Pancreas (tissue), 10 donors: ENCODE measurements around the gene SVOPL. TPM values are rescaled to one million over a fixed set of nuclear protein-coding genes. Genes with fewer than 3 reads are reported as not detected.

Experiments used
- ATAC-seq, 4 donors: fragments of 200-7000 bp; cut with Tn5 transposase; one replicate each; pipeline versions ENCODE4 v1.8.0 to v1.9.1; 2020; ENCODE audit warnings: mild to moderate bottlenecking in 4 of 4, moderate library complexity in 4 of 4
- DNase-seq, 6 donors: peaks; one replicate each; pipeline ENCODE4 v3.0.0-alpha.2; 2020
- FAIRE-seq: peaks from 2 replicates; lab custom pipeline; 2012; peaks lifted over from hg19 to GRCh38; lab: Jason Lieb, UNC
- H3K27ac ChIP-seq, 4 donors: fragments of 200-600 bp; sonication (generic); 1 replicate in 3 of 4; 2 replicates in 1 of 4; pipeline versions ENCODE4 v1.5.0 to v1.8.0; 2020
- H3K27me3 ChIP-seq, 4 donors: fragments of 200-600 bp; one replicate each; pipeline ENCODE4 v1.8.0; 2021
- H3K36me3 ChIP-seq, 3 donors: fragments of 200-600 bp; sonication (generic) in 1 of 3; one replicate each; pipeline versions ENCODE4 v1.5.0 to v1.8.0; 2020 to 2021
- H3K4me1 ChIP-seq, 3 donors: fragments of 200-600 bp; one replicate each; pipeline ENCODE4 v1.8.0; 2021
- H3K4me3 ChIP-seq, 4 donors: fragments of 200-600 bp; sonication (generic) in 2 of 4; one replicate each; pipeline versions ENCODE4 v1.5.0 to v1.8.0; 2020 to 2021
- H3K9me3 ChIP-seq, 4 donors: fragments of 200-600 bp; one replicate each; pipeline ENCODE4 v1.8.0; 2021
- WGBS, 2 donors: extraction: QIAGEN DNeasy Blood & Tissue Kit; methylation state at CpG; one replicate each; pipeline ENCODE4 v1.1.7; 2013; 5-methylcytosine and 5-hydroxymethylcytosine counted together
- intact Hi-C, 3 donors: fragments of 100-400 bp; cut with DNase I; formaldehyde crosslinking; loops; one replicate each; pipeline versions ENCODE4 v1.11.1 to v1.14.2; 2022
- polyA plus RNA-seq, 2 donors: library from polyadenylated mRNA; stranded (reverse); fragments of 200-250 nt; gene quantifications; one replicate each; pipeline ENCODE4 v1.2.3, GENCODE V29; 2013
- total RNA-seq, 6 donors: library from RNA; stranded (reverse); fragmentation: NEBNext Ultra II Directional in 4 of 6; extraction: Animal tissue kit (Norgen Biotek cat#: 25700) in 4 of 6; gene quantifications; one replicate each; pipeline versions ENCODE4 v1.2.1 to v1.2.4, GENCODE V29; 2021 to 2023
- TF ChIP-seq, protein P1 (sequence below), 4 donors: fragments of 200-600 bp; sonication (generic) in 3 of 4; IDR thresholded peaks; one replicate each; pipeline versions ENCODE4 v1.5.0 to v1.8.0; 2021; ENCODE audit warnings: antibody characterized with exemption in 4 of 4
- donor health status: healthy with polysubstance abuse.
- donor health status: DM: no; HTN: no; CAD: no; lungs with moderate emphysema.
- donor health status: DM: no; HTN: no; CAD: no.
- donor health status: control.
- donor health status: control.
- donor health status: Bipolar disorder and iron deficiency.
- donor health status: DM: yes; HTN: yes; CAD: no.
- donor health status: DM: no; HTN: no; CAD: no.
- donor health status: DM: no; HTN: no; CAD: no.
- donor health status: DM: yes; HTN: yes; CAD: no.

The SVOPL gene
- total and polyA plus RNA-seq, 8 donors: 0.09 to 0.91 (median 0.18) TPM; not detected in 1

DNA sequence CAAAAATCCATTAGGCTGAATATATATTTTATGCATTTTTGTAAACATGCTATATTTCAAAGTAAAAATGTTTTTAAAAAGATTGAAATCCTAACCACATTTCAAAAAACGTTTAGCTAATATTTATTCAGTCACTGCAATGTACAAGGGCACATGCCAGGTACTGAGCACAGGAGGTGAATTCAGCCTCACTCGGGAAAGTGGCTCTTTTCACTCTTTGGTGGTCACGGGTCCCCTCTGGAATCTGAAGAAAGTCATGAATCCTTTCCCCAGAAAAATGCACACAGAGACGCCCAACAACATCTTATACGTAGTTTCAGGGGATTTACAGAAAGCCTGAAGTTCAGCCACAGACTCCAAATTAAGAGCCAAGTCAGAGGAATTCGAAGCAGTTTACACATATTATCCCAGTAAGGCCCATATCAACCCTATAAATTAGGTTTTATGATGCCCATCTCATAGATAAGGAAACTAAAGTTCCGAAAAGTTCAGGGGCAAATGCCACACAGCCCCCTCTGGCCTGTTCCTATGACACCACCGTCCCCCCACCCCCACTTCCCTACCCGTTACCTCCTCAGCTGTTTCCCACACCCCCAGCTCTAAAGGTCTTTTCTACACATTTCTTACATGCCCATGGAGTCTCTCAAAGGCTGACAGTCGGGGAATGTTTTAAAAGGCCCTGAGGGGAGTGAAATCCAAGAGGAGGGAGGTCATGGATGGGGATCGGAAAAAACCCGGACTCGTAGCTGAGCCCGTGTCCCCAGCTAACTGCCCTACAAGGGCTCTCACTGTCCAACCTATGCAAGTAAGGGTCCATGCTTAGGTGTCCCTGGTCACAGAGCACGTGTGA, 9.6 kb upstream of the SVOPL start:
- Histone ChIP-seq H3K4me3 (no peak overlapping the region), H3K27ac (no peak overlapping the region), H3K36me3 (no peaks in the 10 kb centered on the region), H3K9me3 (no peaks in the 10 kb centered on the region), H3K4me1 (no peaks in the 10 kb centered on the region), H3K27me3 (no peaks in the 10 kb centered on the region)
- DNase-seq (no peak), FAIRE-seq (no peak), ATAC-seq (no peak)
- intact Hi-C loops: no loop called here
- 74 to 81% methylated on average over 15 of the region's 15 CpGs for WGBS, 2 donors
- TF ChIP-seq, protein P1, sequence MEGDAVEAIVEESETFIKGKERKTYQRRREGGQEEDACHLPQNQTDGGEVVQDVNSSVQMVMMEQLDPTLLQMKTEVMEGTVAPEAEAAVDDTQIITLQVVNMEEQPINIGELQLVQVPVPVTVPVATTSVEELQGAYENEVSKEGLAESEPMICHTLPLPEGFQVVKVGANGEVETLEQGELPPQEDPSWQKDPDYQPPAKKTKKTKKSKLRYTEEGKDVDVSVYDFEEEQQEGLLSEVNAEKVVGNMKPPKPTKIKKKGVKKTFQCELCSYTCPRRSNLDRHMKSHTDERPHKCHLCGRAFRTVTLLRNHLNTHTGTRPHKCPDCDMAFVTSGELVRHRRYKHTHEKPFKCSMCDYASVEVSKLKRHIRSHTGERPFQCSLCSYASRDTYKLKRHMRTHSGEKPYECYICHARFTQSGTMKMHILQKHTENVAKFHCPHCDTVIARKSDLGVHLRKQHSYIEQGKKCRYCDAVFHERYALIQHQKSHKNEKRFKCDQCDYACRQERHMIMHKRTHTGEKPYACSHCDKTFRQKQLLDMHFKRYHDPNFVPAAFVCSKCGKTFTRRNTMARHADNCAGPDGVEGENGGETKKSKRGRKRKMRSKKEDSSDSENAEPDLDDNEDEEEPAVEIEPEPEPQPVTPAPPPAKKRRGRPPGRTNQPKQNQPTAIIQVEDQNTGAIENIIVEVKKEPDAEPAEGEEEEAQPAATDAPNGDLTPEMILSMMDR (IDR thresholded peaks at IDR 0.05): no peak

DNA sequence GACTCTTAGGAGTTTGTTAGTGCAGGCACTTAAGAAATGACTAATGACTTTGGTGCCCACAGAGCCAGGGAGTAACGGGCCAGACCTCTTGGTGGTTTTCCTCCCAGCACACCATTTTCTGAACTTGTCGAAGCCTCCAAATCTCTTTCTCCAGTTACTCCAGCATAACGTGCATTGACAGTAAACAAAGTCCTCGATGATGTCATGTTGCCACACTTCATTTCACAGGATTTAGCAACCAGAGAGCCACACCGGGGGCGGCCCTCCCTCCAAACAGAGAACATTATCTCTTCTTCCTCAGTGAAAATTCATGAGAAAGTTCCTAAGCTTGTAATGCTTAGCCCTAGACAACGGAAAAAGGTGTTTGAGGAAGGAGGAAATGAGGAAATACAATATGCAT, 4.0 kb upstream of the SVOPL start:
- FAIRE-seq: no peak

DNA sequence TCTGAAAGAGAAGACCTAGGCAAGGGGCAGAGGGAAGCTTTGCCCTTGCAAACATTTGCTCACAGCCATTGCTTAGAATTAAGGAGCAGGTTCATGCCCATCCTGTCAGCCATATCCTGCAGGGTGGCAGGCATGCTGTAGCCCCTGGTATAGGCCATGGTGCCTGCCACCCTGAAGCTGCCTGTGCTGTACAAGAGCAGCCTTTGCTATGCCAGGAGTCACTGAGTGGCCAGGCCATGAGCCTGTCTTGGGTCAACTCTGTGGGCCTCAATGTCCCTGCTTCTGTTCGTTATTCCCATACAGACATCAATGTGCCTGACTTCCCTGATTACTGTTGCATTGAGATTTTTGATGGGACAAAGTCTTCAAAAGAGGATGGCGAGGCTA, 368 bp upstream of the SVOPL start:
- ATAC-seq: no peak
- Histone ChIP-seq H3K4me3 (no peak overlapping the region), H3K27ac (no peak overlapping the region), H3K27me3 (no peaks in the 10 kb centered on the region), H3K9me3 (no peaks in the 10 kb centered on the region), H3K36me3 (no peaks in the 10 kb centered on the region), H3K4me1 (no peaks in the 10 kb centered on the region)
- TF ChIP-seq, protein P1 (IDR thresholded peaks at IDR 0.05): no peak
- peak in 1 of 6 donors; percentile 30 for DNase-seq
- no peak for FAIRE-seq
- intact Hi-C loops: no loop called here
- WGBS, 2 donors: 89 to 92% methylated on average over 2 of the region's 2 CpGs

More for the DNA sequence above, 4.0 kb upstream of the SVOPL start:
- H3K27me3 ChIP-seq: no peaks in the 10 kb centered on the region
- TF ChIP-seq, protein P1 (IDR thresholded peaks at IDR 0.05): no peak
- ATAC-seq (no peak), DNase-seq (peak in 1 of 6 donors; percentile 13)
- H3K9me3 ChIP-seq: no peaks in the 10 kb centered on the region
- intact Hi-C loops: no loop called here
- H3K27ac ChIP-seq: no peak overlapping the region
- H3K4me3 ChIP-seq: no peak overlapping the region
- no peaks in the 10 kb centered on the region for H3K4me1 ChIP-seq
- H3K36me3 ChIP-seq: no peaks in the 10 kb centered on the region
- WGBS, 2 donors: 67 to 75% methylated on average over 7 of the region's 7 CpGs

DNA sequence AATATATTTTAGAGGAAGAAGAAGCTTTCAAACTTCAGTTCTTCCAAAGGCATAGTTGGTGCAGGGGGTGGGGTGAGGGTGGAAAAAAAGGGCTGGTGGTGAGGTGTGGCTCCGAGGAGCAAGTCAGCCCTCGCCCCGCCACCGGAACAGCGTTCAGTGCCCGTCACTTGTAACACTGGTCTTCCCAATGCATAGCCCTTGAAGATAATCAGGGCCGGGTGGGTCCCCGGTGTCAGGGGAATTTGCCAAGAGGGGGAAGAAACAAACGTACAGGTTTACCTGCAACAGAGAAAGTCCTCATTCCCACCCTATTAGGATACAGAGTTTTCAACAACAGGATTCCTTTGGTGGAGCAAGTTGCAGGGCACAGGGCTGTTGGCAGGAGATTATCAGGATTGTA, 1.5 kb downstream of the SVOPL start:
- no peak overlapping the region for H3K4me3 ChIP-seq
- H3K27me3 ChIP-seq: no peaks in the 10 kb centered on the region
- intact Hi-C loops: no loop called here
- H3K36me3 ChIP-seq: no peaks in the 10 kb centered on the region
- H3K4me1 ChIP-seq: no peaks in the 10 kb centered on the region
- H3K27ac ChIP-seq: no peak overlapping the region
- 75 to 83% methylated on average over 9 of the region's 9 CpGs for WGBS, 2 donors
- FAIRE-seq (no peak), DNase-seq (peak in 1 of 6 donors; percentile 48), ATAC-seq (no peak)
- TF ChIP-seq, protein P1 (IDR thresholded peaks at IDR 0.05): no peak
- H3K9me3 ChIP-seq: no peaks in the 10 kb centered on the region

DNA sequence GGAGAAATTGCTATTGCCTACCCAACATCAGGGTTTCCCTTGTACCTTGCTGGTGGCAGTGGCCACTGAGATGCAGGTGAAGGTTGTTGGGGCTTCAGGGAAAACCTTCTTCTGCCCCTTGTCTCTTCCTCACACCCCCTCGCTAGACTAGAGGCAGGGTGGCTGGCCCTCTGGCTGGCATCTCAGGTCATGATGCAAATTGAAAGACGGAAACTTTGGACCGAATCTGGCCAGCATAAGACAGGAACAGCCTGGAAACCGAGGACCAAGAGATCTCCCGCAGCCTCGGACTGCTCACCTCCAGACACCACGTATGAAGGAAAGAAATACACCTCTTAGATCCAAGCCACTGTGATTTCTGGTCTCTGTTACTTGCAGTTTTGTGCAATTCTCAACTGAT, 2.9 kb downstream of the SVOPL start:
- FAIRE-seq (no peak), DNase-seq (peak in 1 of 6 donors; percentile 16), ATAC-seq (no peak)
- Histone ChIP-seq H3K4me1 (no peaks in the 10 kb centered on the region), H3K4me3 (no peak overlapping the region), H3K27ac (no peak overlapping the region), H3K36me3 (no peaks in the 10 kb centered on the region), H3K27me3 (no peaks in the 10 kb centered on the region), H3K9me3 (no peaks in the 10 kb centered on the region)
- 90 to 92% methylated on average over 7 of the region's 7 CpGs for WGBS, 2 donors
- TF ChIP-seq, protein P1 (IDR thresholded peaks at IDR 0.05): no peak
- intact Hi-C loops: no loop called here
